CD4-positive, CD25-positive, alpha-beta regulatory T cell (primary cell): Measurements from ENCODE around the gene BUD31. TPM values are rescaled to one million over a fixed set of nuclear protein-coding genes. Genes with fewer than 3 reads are reported as not detected.

Experiments used
- ATAC-seq, 2 donors: fragments of 150-1000 bp; cut with Tn5 transposase; one replicate each; pipeline ENCODE4 v1.10.0; 2021; ENCODE audit warnings: low read depth in 2 of 2, moderate number of reproducible peaks in 2 of 2, moderate library complexity in 1 of 2
- DNase-seq, 3 donors: peaks; one replicate each; pipeline versions ENCODE4 v3.0.0 to v3.0.0-alpha.2; 2012 to 2022; ENCODE audit warnings: mixed read lengths in 1 of 3
- H3K27ac ChIP-seq: one replicate; pipeline ENCODE4 v1.7.0; 2013; ENCODE audit warnings: mild to moderate bottlenecking, low read length; ENCODE audit not compliant: insufficient read depth, poor library complexity, severe bottlenecking
- H3K27me3 ChIP-seq: one replicate; pipeline ENCODE4 v1.7.0; 2013; ENCODE audit warnings: low read length; ENCODE audit not compliant: control insufficient read depth, insufficient read depth
- H3K36me3 ChIP-seq: one replicate; pipeline ENCODE4 v1.7.0; 2013; ENCODE audit warnings: mild to moderate bottlenecking, low read length, moderate library complexity; ENCODE audit not compliant: control insufficient read depth, insufficient read depth
- H3K4me1 ChIP-seq: 2 replicates; pipeline ENCODE4 v1.7.0; 2013; ENCODE audit warnings: mild to moderate bottlenecking, low read length; ENCODE audit not compliant: insufficient read depth, control insufficient read depth, poor library complexity, severe bottlenecking
- H3K4me3 ChIP-seq: one replicate; pipeline ENCODE4 v1.7.0; 2013; ENCODE audit warnings: low read depth, mild to moderate bottlenecking, low read length, moderate library complexity
- H3K9me3 ChIP-seq, 2 experiments: 1 replicate in 1 of 2; 2 replicates in 1 of 2; pipeline ENCODE4 v1.7.0; 2013; ENCODE audit warnings: low read length in 2 of 2, mild to moderate bottlenecking in 1 of 2, moderate library complexity in 1 of 2; ENCODE audit not compliant: control insufficient read depth in 2 of 2
- H3K27ac Mint-ChIP-seq, 3 donors: one replicate each; pipeline ENCODE4 v1.8.0; 2020 to 2022; ENCODE audit warnings: mild to moderate bottlenecking in 3 of 3, mixed read lengths in 3 of 3, moderate library complexity in 2 of 3
- H3K27me3 Mint-ChIP-seq: one replicate; pipeline ENCODE4 v1.8.0; 2022; ENCODE audit warnings: mild to moderate bottlenecking, mixed read lengths
- H3K36me3 Mint-ChIP-seq: one replicate; pipeline ENCODE4 v1.8.0; 2020; ENCODE audit warnings: mixed read lengths
- H3K4me1 Mint-ChIP-seq, 4 donors: one replicate each; pipeline ENCODE4 v1.8.0; 2020 to 2022; ENCODE audit warnings: mixed read lengths in 4 of 4, mild to moderate bottlenecking in 1 of 4
- H3K4me3 Mint-ChIP-seq, 4 donors: one replicate each; pipeline ENCODE4 v1.8.0; 2020 to 2022; ENCODE audit warnings: mild to moderate bottlenecking in 4 of 4, mixed read lengths in 4 of 4, moderate library complexity in 3 of 4
- H3K9me3 Mint-ChIP-seq, 7 donors: one replicate each; pipeline ENCODE4 v1.8.0; 2020 to 2022; ENCODE audit warnings: mixed read lengths in 7 of 7, mild to moderate bottlenecking in 3 of 7, moderate library complexity in 2 of 7
- polyA plus RNA-seq, 4 donors: library from polyadenylated mRNA; unstranded; fragments of 300-500 nt; fragmentation: Illumina TruSeq; gene quantifications; one replicate each; pipeline ENCODE4 v1.2.3, GENCODE V29; 2021
- total RNA-seq: library from RNA; stranded (reverse); gene quantifications from one replicate; pipeline ENCODE4 v1.2.3, GENCODE V29; 2022

The BUD31 gene
- total and polyA plus RNA-seq, 5 donors from 2014 or later = 130 to 251 (median 199) TPM

GRCh38 chr7:99419323-99420021 lies 10.7 kb downstream of the BUD31 start:
- H3K27ac Mint-ChIP-seq = no peak overlapping the region
- no peaks in the 10 kb centered on the region for H3K27me3 Mint-ChIP-seq
- no peak overlapping the region for H3K4me3 ChIP-seq
- H3K9me3 Mint-ChIP-seq = no peaks in the 10 kb centered on the region
- no peak for ATAC-seq
- no peaks in the 10 kb centered on the region for H3K9me3 ChIP-seq
- H3K27ac ChIP-seq = no peak overlapping the region
- H3K36me3 Mint-ChIP-seq = peaks cover 31% of the 10 kb centered on the region
- H3K4me1 Mint-ChIP-seq = peaks cover 0 to 6% (median 0%) of the 10 kb centered on the region in 4 donors
- no peaks in the 10 kb centered on the region for H3K4me1 ChIP-seq
- H3K4me3 Mint-ChIP-seq = no peak overlapping the region
- no peak for DNase-seq
- peaks cover 70% of the 10 kb centered on the region for H3K36me3 ChIP-seq
- H3K27me3 ChIP-seq = no peaks in the 10 kb centered on the region

GRCh38 chr7:99420213-99420612 lies 11.4 kb downstream of the BUD31 start:
- H3K9me3 Mint-ChIP-seq = no peaks in the 10 kb centered on the region
- peaks cover 26% of the 10 kb centered on the region for H3K36me3 Mint-ChIP-seq
- no peaks in the 10 kb centered on the region for H3K27me3 Mint-ChIP-seq
- no peaks in the 10 kb centered on the region for H3K27me3 ChIP-seq
- H3K9me3 ChIP-seq = no peaks in the 10 kb centered on the region
- no peak for DNase-seq
- H3K27ac ChIP-seq = no peak overlapping the region
- no peaks in the 10 kb centered on the region for H3K4me1 ChIP-seq
- no peak overlapping the region for H3K4me3 Mint-ChIP-seq
- peaks cover 68% of the 10 kb centered on the region for H3K36me3 ChIP-seq
- H3K4me1 Mint-ChIP-seq = peaks cover 0 to 6% (median 0%) of the 10 kb centered on the region in 4 donors
- ATAC-seq = no peak
- no peak overlapping the region for H3K4me3 ChIP-seq
- H3K27ac Mint-ChIP-seq = no peak overlapping the region

GRCh38 chr7:99420986-99421385 lies 12.2 kb downstream of the BUD31 start:
- Histone ChIP-seq H3K36me3 (peaks cover 68% of the 10 kb centered on the region), H3K27ac (no peak overlapping the region), H3K27me3 (no peaks in the 10 kb centered on the region), H3K9me3 (no peaks in the 10 kb centered on the region), H3K4me1 (no peaks in the 10 kb centered on the region), H3K4me3 (no peak overlapping the region)
- H3K36me3 Mint-ChIP-seq = peaks cover 22% of the 10 kb centered on the region
- no peaks in the 10 kb centered on the region for H3K27me3 Mint-ChIP-seq
- no peaks in the 10 kb centered on the region for H3K9me3 Mint-ChIP-seq
- H3K4me1 Mint-ChIP-seq = peaks cover 0 to 4% (median 0%) of the 10 kb centered on the region in 4 donors
- DNase-seq = no peak
- ATAC-seq = no peak
- H3K27ac Mint-ChIP-seq = no peak overlapping the region
- H3K4me3 Mint-ChIP-seq = no peak overlapping the region

GRCh38 chr7:99422186-99422585 lies 13.4 kb downstream of the BUD31 start:
- Mint-ChIP-seq H3K27me3 (no peaks in the 10 kb centered on the region), H3K4me3 (no peak overlapping the region), H3K9me3 (no peaks in the 10 kb centered on the region), H3K36me3 (peaks cover 16% of the 10 kb centered on the region), H3K4me1 (peaks cover 0 to 2% (median 0%) of the 10 kb centered on the region in 4 donors), H3K27ac (peak overlapping the region in 1 of 3 donors; percentile 79)
- H3K9me3 ChIP-seq = no peaks in the 10 kb centered on the region
- ATAC-seq (no peak), DNase-seq (no peak)
- H3K27ac ChIP-seq = no peak overlapping the region
- H3K36me3 ChIP-seq = peaks cover 57% of the 10 kb centered on the region
- no peaks in the 10 kb centered on the region for H3K4me1 ChIP-seq
- no peaks in the 10 kb centered on the region for H3K27me3 ChIP-seq
- no peak overlapping the region for H3K4me3 ChIP-seq

GRCh38 chr7:99422625-99423024 lies 13.9 kb downstream of the BUD31 start:
- H3K36me3 ChIP-seq = peaks cover 52% of the 10 kb centered on the region
- ATAC-seq = no peak
- DNase-seq = no peak

GRCh38 chr7:99424932-99425730 lies 16.4 kb downstream of the BUD31 start:
- no peak for DNase-seq
- H3K4me1 Mint-ChIP-seq = peaks cover 0 to 6% (median under 1%) of the 10 kb centered on the region in 4 donors
- no peaks in the 10 kb centered on the region for H3K27me3 Mint-ChIP-seq
- Histone ChIP-seq H3K4me3 (no peak overlapping the region), H3K36me3 (peaks cover 28% of the 10 kb centered on the region), H3K27ac (no peak overlapping the region), H3K4me1 (no peaks in the 10 kb centered on the region), H3K27me3 (no peaks in the 10 kb centered on the region), H3K9me3 (no peaks in the 10 kb centered on the region)
- H3K9me3 Mint-ChIP-seq = no peaks in the 10 kb centered on the region
- no peak for ATAC-seq
- no peak overlapping the region for H3K27ac Mint-ChIP-seq
- H3K4me3 Mint-ChIP-seq = no peak overlapping the region
- H3K36me3 Mint-ChIP-seq = peaks cover 5% of the 10 kb centered on the region

More at GRCh38 chr7:99422625-99423024, 13.9 kb downstream of the BUD31 start:
- Histone ChIP-seq H3K4me3 (no peak overlapping the region), H3K4me1 (no peaks in the 10 kb centered on the region), H3K27ac (no peak overlapping the region), H3K9me3 (no peaks in the 10 kb centered on the region), H3K27me3 (no peaks in the 10 kb centered on the region)
- Mint-ChIP-seq H3K27ac (no peak overlapping the region), H3K9me3 (no peaks in the 10 kb centered on the region), H3K4me3 (no peak overlapping the region), H3K36me3 (peaks cover 11% of the 10 kb centered on the region), H3K27me3 (no peaks in the 10 kb centered on the region), H3K4me1 (peaks cover 0 to 2% (median 0%) of the 10 kb centered on the region in 4 donors)

- DNase-seq (peak in 1 of 3 donors; percentile 53), ATAC-seq (peak in 1 of 2 donors; percentile 63)
- Histone ChIP-seq H3K4me1 (no peaks in the 10 kb centered on the region), H3K27ac (no peak overlapping the region), H3K9me3 (no peaks in the 10 kb centered on the region), H3K27me3 (no peaks in the 10 kb centered on the region), H3K36me3 (peaks cover 19% of the 10 kb centered on the region), H3K4me3 (no peak overlapping the region)
- Mint-ChIP-seq H3K36me3 (peaks cover 6% of the 10 kb centered on the region), H3K27ac (no peak overlapping the region), H3K4me3 (no peak overlapping the region), H3K9me3 (no peaks in the 10 kb centered on the region), H3K4me1 (peaks cover 0 to 6% (median 0%) of the 10 kb centered on the region in 4 donors), H3K27me3 (no peaks in the 10 kb centered on the region)
Measured at GRCh38 chr7:99428972-99429566, 20.3 kb downstream of the BUD31 start.
